WTC11 (cell line): ENCODE data around the gene TUBA3C.

Source experiments
- ATF6 ChIP-seq: sonication (generic); formaldehyde crosslinking; IDR thresholded peaks from 2 replicates; pipeline ENCODE4 v1.8.1; 2023; ENCODE audit warnings: mild to moderate bottlenecking, missing genetic modification reagents
- E2F1 ChIP-seq: sonication (generic); formaldehyde crosslinking; IDR thresholded peaks from 2 replicates; pipeline ENCODE4 v1.8.0; 2022; ENCODE audit warnings: mild to moderate bottlenecking, missing genetic modification reagents
- FOXP1 ChIP-seq: sonication (generic); formaldehyde crosslinking; IDR thresholded peaks from 2 replicates; pipeline ENCODE4 v1.8.0; 2022; ENCODE audit warnings: missing genetic modification reagents, mild to moderate bottlenecking, moderate library complexity, borderline replicate concordance
- JAZF1 ChIP-seq: fragments of 250-450 bp; sonication (Bioruptor Pico); IDR thresholded peaks from 2 replicates; pipeline ENCODE4 v1.9.0; 2021; ENCODE audit warnings: moderate library complexity, mild to moderate bottlenecking, inconsistent platforms
- MAX ChIP-seq: sonication (generic); formaldehyde crosslinking; IDR thresholded peaks from 2 replicates; pipeline ENCODE4 v1.8.0; 2022; ENCODE audit warnings: mild to moderate bottlenecking, missing genetic modification reagents
- NFYB ChIP-seq: sonication (generic); formaldehyde crosslinking; conservative IDR thresholded peaks from 2 replicates; pipeline ENCODE4 v1.8.0; 2022; ENCODE audit warnings: low read depth, missing genetic modification reagents
- NR1H2 ChIP-seq: sonication (generic); formaldehyde crosslinking; IDR thresholded peaks from 2 replicates; pipeline ENCODE4 v1.9.0; 2021; ENCODE audit warnings: mild to moderate bottlenecking, moderate library complexity, missing genetic modification reagents
- NR2C2 ChIP-seq: sonication (generic); formaldehyde crosslinking; IDR thresholded peaks from 2 replicates; pipeline ENCODE4 v1.8.0; 2022; ENCODE audit warnings: mild to moderate bottlenecking, missing genetic modification reagents
- USF2 ChIP-seq: sonication (generic); formaldehyde crosslinking; IDR thresholded peaks from 2 replicates; pipeline ENCODE4 v1.8.1; 2023; ENCODE audit warnings: mild to moderate bottlenecking, missing genetic modification reagents, moderate library complexity
- ZBTB21 ChIP-seq: sonication (generic); formaldehyde crosslinking; IDR thresholded peaks from 2 replicates; pipeline ENCODE4 v1.8.1; 2023; ENCODE audit warnings: mild to moderate bottlenecking, missing genetic modification reagents, borderline replicate concordance
- ZNF138 ChIP-seq: sonication (generic); formaldehyde crosslinking; conservative IDR thresholded peaks from 2 replicates; pipeline ENCODE4 v1.8.1; 2022; ENCODE audit warnings: mild to moderate bottlenecking, moderate library complexity, missing genetic modification reagents
- TF ChIP-seq, protein P1 (sequence below): fragments of 200-600 bp; IDR thresholded peaks from 2 replicates; pipeline ENCODE4 v1.8.0; 2022; ENCODE audit warnings: antibody characterized with exemption

GRCh38 chr13:19159181-19159580 lies 22.4 kb downstream of the TUBA3C start:
- TF ChIP-seq, protein P1, sequence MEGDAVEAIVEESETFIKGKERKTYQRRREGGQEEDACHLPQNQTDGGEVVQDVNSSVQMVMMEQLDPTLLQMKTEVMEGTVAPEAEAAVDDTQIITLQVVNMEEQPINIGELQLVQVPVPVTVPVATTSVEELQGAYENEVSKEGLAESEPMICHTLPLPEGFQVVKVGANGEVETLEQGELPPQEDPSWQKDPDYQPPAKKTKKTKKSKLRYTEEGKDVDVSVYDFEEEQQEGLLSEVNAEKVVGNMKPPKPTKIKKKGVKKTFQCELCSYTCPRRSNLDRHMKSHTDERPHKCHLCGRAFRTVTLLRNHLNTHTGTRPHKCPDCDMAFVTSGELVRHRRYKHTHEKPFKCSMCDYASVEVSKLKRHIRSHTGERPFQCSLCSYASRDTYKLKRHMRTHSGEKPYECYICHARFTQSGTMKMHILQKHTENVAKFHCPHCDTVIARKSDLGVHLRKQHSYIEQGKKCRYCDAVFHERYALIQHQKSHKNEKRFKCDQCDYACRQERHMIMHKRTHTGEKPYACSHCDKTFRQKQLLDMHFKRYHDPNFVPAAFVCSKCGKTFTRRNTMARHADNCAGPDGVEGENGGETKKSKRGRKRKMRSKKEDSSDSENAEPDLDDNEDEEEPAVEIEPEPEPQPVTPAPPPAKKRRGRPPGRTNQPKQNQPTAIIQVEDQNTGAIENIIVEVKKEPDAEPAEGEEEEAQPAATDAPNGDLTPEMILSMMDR = no peak
- TF ChIP-seq NR1H2 (CRISPR knock-in tag) (no peak), ATF6 (CRISPR knock-in tag) (no peak), NFYB (CRISPR knock-in tag) (no peak), E2F1 (CRISPR knock-in tag) (no peak), NR2C2 (CRISPR knock-in tag) (no peak), ZBTB21 (CRISPR knock-in tag) (no peak), MAX (CRISPR knock-in tag) (no peak), USF2 (CRISPR knock-in tag) (no peak), JAZF1 (CRISPR knock-in tag) (no peak), FOXP1 (CRISPR knock-in tag) (no peak), ZNF138 (CRISPR knock-in tag) (no peak)
